SU-DHL-6 (cell line): ENCODE results near the gene ADAD2.

Experiments
- EZH2phosphoT487 ChIP-seq: fragments of 200-600 bp; sonication (generic), shearing (Covaris generic); conservative IDR thresholded peaks from 2 replicates; pipeline ENCODE4 v1.6.1; 2018; ENCODE audit warnings: mild to moderate bottlenecking, antibody characterized with exemption, low read length, moderate library complexity, mixed read lengths
- TF ChIP-seq, protein P1 (sequence below): fragments of 200-600 bp; sonication (generic); IDR thresholded peaks from one replicate; pipeline ENCODE4 v1.5.1; 2017; ENCODE audit warnings: antibody characterized with exemption, mild to moderate bottlenecking, low read length, moderate library complexity; ENCODE audit not compliant: insufficient read depth, poor library complexity, severe bottlenecking

DNA sequence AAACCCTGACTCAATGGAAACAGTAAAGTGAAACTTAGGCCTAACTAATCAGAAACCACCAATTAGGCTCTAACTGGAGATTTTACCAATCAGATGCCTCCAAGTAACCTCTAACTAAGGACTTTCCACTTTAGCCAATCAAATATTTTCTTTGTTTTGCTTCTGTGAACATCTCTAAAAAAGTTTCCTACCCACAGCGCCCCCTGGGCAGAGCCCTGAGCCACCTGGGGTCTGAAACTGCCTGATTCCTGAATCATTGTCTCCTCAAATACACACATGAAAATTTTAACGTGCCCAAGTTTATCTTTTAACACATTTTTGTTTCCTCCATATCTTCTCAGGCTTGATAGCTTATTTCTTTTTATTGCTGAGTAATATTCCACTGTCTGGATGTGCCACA lies 19.0 kb downstream of the ADAD2 start:
- TF ChIP-seq, protein P1, sequence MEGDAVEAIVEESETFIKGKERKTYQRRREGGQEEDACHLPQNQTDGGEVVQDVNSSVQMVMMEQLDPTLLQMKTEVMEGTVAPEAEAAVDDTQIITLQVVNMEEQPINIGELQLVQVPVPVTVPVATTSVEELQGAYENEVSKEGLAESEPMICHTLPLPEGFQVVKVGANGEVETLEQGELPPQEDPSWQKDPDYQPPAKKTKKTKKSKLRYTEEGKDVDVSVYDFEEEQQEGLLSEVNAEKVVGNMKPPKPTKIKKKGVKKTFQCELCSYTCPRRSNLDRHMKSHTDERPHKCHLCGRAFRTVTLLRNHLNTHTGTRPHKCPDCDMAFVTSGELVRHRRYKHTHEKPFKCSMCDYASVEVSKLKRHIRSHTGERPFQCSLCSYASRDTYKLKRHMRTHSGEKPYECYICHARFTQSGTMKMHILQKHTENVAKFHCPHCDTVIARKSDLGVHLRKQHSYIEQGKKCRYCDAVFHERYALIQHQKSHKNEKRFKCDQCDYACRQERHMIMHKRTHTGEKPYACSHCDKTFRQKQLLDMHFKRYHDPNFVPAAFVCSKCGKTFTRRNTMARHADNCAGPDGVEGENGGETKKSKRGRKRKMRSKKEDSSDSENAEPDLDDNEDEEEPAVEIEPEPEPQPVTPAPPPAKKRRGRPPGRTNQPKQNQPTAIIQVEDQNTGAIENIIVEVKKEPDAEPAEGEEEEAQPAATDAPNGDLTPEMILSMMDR, result no peak
- no peak for TF ChIP-seq EZH2phosphoT487
